SK-N-SH (cell line): Measurements from ENCODE around the gene S100P. TPM values are rescaled to one million over a fixed set of nuclear protein-coding genes. Genes with fewer than 3 reads are reported as not detected.

ENCODE experiments used
- CTCF ChIA-PET: fragments of 300-600, 350-600 bp; formaldehyde crosslinking; extraction: SDS; loops from one replicate; lab custom pipeline; 2021; lab: Yijun Ruan, JAX
- POLR2A ChIA-PET: fragments of 350-600 bp; sonication (Branson Sonifier 250); formaldehyde crosslinking; extraction: SDS; loops from one replicate; lab custom pipeline; 2020; ENCODE audit warnings: antibody characterized with exemption, inconsistent platforms; lab: Yijun Ruan, JAX
- DNase-seq: peaks from one replicate; pipeline ENCODE4 v3.0.0; 2012
- H2AFZ ChIP-seq: fragments of 200-600 bp; sonication (generic); 2 replicates; pipeline ENCODE4 v1.8.1; 2016; ENCODE audit warnings: antibody characterized with exemption, mild to moderate bottlenecking, low read depth
- H3F3A ChIP-seq: fragments of 200-600 bp; sonication (generic); replicated peaks from 2 replicates; pipeline ENCODE3; 2016; ENCODE audit warnings: antibody characterized with exemption, mild to moderate bottlenecking; ENCODE audit not compliant: insufficient read depth
- H3K27ac ChIP-seq, 2 experiments: fragments of 200-500 bp in 1 of 2; fragments of 200-600 bp in 1 of 2; sonication (Bioruptor generic) in 1 of 2; sonication (generic), shearing (Covaris generic) in 1 of 2; 2 replicates each; pipeline versions ENCODE4 v1.5.1 to v1.6.1; 2014 to 2016; ENCODE audit warnings: low read depth in 2 of 2, inconsistent platforms in 1 of 2, low read length in 1 of 2, mild to moderate bottlenecking in 1 of 2, mixed read lengths in 1 of 2
- H3K27me3 ChIP-seq: fragments of 200-600 bp; sonication (generic), shearing (Covaris generic); 2 replicates; pipeline ENCODE4 v1.6.1; 2016; ENCODE audit warnings: mixed run types; ENCODE audit not compliant: insufficient read depth
- H3K36me3 ChIP-seq, 2 experiments: fragments of 200-500 bp in 1 of 2; fragments of 200-600 bp in 1 of 2; sonication (Bioruptor generic) in 1 of 2; sonication (generic) in 1 of 2; replicated peaks in 1 of 2; 2 replicates each; pipeline versions ENCODE3 to v1.5.1; 2014 to 2016; ENCODE audit warnings: low read length in 1 of 2, mild to moderate bottlenecking in 1 of 2; ENCODE audit not compliant: insufficient read depth in 2 of 2, control insufficient read depth in 1 of 2
- H3K4me1 ChIP-seq, 2 experiments: fragments of 200-500 bp in 1 of 2; fragments of 200-600 bp in 1 of 2; sonication (Bioruptor generic) in 1 of 2; sonication (generic), shearing (Covaris generic) in 1 of 2; 2 replicates each; pipeline versions ENCODE4 v1.5.1 to v1.6.1; 2014 to 2016; ENCODE audit warnings: low read depth in 1 of 2, low read length in 1 of 2, mixed run types in 1 of 2; ENCODE audit not compliant: insufficient read depth in 2 of 2, control insufficient read depth in 1 of 2
- H3K4me2 ChIP-seq: fragments of 200-600 bp; sonication (generic), shearing (Covaris generic); 2 replicates; pipeline ENCODE4 v1.6.1; 2017; ENCODE audit warnings: mixed run types
- H3K4me3 ChIP-seq, 2 experiments: fragments of 200-500 bp in 1 of 2; fragments of 200-600 bp in 1 of 2; sonication (Bioruptor generic) in 1 of 2; sonication (generic), shearing (Covaris generic) in 1 of 2; 2 replicates each; pipeline versions ENCODE4 v1.5.1 to v1.8.1; 2014 to 2016; ENCODE audit warnings: low read depth in 2 of 2, inconsistent platforms in 1 of 2, low read length in 1 of 2, mild to moderate bottlenecking in 1 of 2, mixed read lengths in 1 of 2, moderate library complexity in 1 of 2
- H3K79me2 ChIP-seq: fragments of 200-600 bp; sonication (generic); 2 replicates; pipeline ENCODE4 v1.8.1; 2017; ENCODE audit warnings: mild to moderate bottlenecking; ENCODE audit not compliant: insufficient read depth
- H3K9ac ChIP-seq: fragments of 200-600 bp; sonication (generic); 2 replicates; pipeline ENCODE4 v1.6.1; 2017; ENCODE audit warnings: mixed run types
- H3K9me2 ChIP-seq: fragments of 200-600 bp; sonication (generic); 2 replicates; pipeline ENCODE4 v1.6.1; 2017; ENCODE audit warnings: mixed run types
- H3K9me3 ChIP-seq: fragments of 200-600 bp; sonication (generic); 2 replicates; pipeline ENCODE4 v1.6.1; 2017; ENCODE audit warnings: mixed run types, mild to moderate bottlenecking, moderate library complexity
- H4K20me1 ChIP-seq: fragments of 200-600 bp; sonication (generic); 2 replicates; pipeline ENCODE4 v1.6.1; 2017; ENCODE audit warnings: mild to moderate bottlenecking, mixed run types; ENCODE audit not compliant: insufficient read depth
- CHD2 ChIP-seq: fragments of 150-350 bp; IDR thresholded peaks from 2 replicates; pipeline ENCODE4 v1.6.1; 2018; ENCODE audit warnings: low read length; ENCODE audit not compliant: partially characterized antibody
- EP300 ChIP-seq, 2 experiments: IDR thresholded peaks; 2 replicates each; pipeline versions ENCODE4 v1.4.0 to v1.6.1; 2012; ENCODE audit warnings: borderline replicate concordance in 1 of 2, low read depth in 1 of 2, low read length in 1 of 2
- GATA2 ChIP-seq: sonication (generic); formaldehyde crosslinking; IDR thresholded peaks from 2 replicates; pipeline ENCODE4 v1.5.0; 2020; ENCODE audit warnings: mild to moderate bottlenecking, missing genetic modification reagents
- JUND ChIP-seq: IDR thresholded peaks from 2 replicates; pipeline ENCODE4 v1.4.0; 2012
- MXI1 ChIP-seq: IDR thresholded peaks from 2 replicates; pipeline ENCODE4 v1.6.1; 2012; ENCODE audit warnings: mild to moderate bottlenecking, low read depth, low read length, improper control_type of control experiment
- NRF1 ChIP-seq: IDR thresholded peaks from 2 replicates; pipeline ENCODE4 v1.6.1; 2012; ENCODE audit warnings: low read depth, mild to moderate bottlenecking, low read length
- POLR2AphosphoS5 ChIP-seq: IDR thresholded peaks from 2 replicates; pipeline ENCODE4 v1.6.1; 2012; ENCODE audit warnings: low read depth, low read length
- RAD21 ChIP-seq: IDR thresholded peaks from 2 replicates; pipeline ENCODE4 v1.6.1; 2012; ENCODE audit warnings: mild to moderate bottlenecking, low read length
- RCOR1 ChIP-seq: fragments of 150-350 bp; IDR thresholded peaks from 2 replicates; pipeline ENCODE4 v1.6.1; 2017; ENCODE audit warnings: antibody characterized with exemption, low read length
- RXRA ChIP-seq: IDR thresholded peaks from 2 replicates; pipeline ENCODE4 v1.4.0; 2012; ENCODE audit warnings: low read depth, mild to moderate bottlenecking, borderline replicate concordance
- SIN3A ChIP-seq: IDR thresholded peaks from 2 replicates; pipeline ENCODE4 v1.6.1; 2012; ENCODE audit warnings: low read depth, mild to moderate bottlenecking, low read length, moderate library complexity, borderline replicate concordance
- TAF1 ChIP-seq: IDR thresholded peaks from 2 replicates; pipeline ENCODE4 v1.6.1; 2012; ENCODE audit warnings: low read depth, mild to moderate bottlenecking, low read length, moderate library complexity, borderline replicate concordance
- YY1 ChIP-seq: IDR thresholded peaks from 2 replicates; pipeline ENCODE4 v1.4.0; 2012; ENCODE audit warnings: low read depth, mild to moderate bottlenecking
- WGBS: methylation state at CpG from one replicate; pipeline ENCODE4 v1.1.6; 2017; ENCODE audit warnings: low lambda C conversion rate; 5-methylcytosine and 5-hydroxymethylcytosine counted together
- polyA plus RNA-seq, 3 experiments: library from polyadenylated mRNA; depleted of rRNA; stranded (reverse); fragments of >200 nt; gene quantifications; 2 replicates each; pipeline ENCODE4 v1.2.3, GENCODE V29; 2012
- TF ChIP-seq, protein P1 (sequence below): fragments of 200-600 bp; sonication (generic); IDR thresholded peaks from 2 replicates; pipeline ENCODE4 v1.6.1; 2017; ENCODE audit warnings: antibody characterized with exemption, mild to moderate bottlenecking, moderate library complexity
- TF ChIP-seq, protein P2 (sequence below): IDR thresholded peaks from 2 replicates; pipeline ENCODE4 v1.4.0; 2012; ENCODE audit warnings: low read depth, borderline replicate concordance
- TF ChIP-seq, protein P3 (sequence below): IDR thresholded peaks from 2 replicates; pipeline ENCODE4 v1.4.0; 2012; ENCODE audit warnings: low read depth
- TF ChIP-seq, protein P4 (sequence below): IDR thresholded peaks from 2 replicates; pipeline ENCODE4 v1.6.1; 2012; ENCODE audit warnings: mild to moderate bottlenecking, low read depth, low read length, moderate library complexity
- TF ChIP-seq, protein P5 (sequence below): IDR thresholded peaks from 2 replicates; pipeline ENCODE4; 2012

The S100P gene
- polyA plus RNA-seq, 1 of the 3 experiments (the other 2 are of a cell fraction), result not detected

DNA sequence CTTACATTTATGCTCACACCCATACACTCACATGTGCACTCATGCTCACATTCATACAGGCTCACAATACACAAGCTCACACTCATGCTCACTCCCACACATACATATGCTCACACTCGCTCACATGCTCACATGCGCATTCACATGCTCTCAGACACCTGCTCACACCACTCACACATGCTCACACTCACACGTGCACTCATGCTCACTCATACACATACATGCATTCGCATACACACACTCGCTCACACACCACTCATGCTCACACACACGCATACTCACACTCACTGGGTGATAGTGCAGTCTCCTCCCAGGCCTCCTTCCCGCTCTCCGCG is 28.4 kb upstream of the S100P start (continued):
- TF ChIP-seq, protein P1, sequence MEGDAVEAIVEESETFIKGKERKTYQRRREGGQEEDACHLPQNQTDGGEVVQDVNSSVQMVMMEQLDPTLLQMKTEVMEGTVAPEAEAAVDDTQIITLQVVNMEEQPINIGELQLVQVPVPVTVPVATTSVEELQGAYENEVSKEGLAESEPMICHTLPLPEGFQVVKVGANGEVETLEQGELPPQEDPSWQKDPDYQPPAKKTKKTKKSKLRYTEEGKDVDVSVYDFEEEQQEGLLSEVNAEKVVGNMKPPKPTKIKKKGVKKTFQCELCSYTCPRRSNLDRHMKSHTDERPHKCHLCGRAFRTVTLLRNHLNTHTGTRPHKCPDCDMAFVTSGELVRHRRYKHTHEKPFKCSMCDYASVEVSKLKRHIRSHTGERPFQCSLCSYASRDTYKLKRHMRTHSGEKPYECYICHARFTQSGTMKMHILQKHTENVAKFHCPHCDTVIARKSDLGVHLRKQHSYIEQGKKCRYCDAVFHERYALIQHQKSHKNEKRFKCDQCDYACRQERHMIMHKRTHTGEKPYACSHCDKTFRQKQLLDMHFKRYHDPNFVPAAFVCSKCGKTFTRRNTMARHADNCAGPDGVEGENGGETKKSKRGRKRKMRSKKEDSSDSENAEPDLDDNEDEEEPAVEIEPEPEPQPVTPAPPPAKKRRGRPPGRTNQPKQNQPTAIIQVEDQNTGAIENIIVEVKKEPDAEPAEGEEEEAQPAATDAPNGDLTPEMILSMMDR, result no peak
- TF ChIP-seq YY1, result no peak
- TF ChIP-seq, protein P2, sequence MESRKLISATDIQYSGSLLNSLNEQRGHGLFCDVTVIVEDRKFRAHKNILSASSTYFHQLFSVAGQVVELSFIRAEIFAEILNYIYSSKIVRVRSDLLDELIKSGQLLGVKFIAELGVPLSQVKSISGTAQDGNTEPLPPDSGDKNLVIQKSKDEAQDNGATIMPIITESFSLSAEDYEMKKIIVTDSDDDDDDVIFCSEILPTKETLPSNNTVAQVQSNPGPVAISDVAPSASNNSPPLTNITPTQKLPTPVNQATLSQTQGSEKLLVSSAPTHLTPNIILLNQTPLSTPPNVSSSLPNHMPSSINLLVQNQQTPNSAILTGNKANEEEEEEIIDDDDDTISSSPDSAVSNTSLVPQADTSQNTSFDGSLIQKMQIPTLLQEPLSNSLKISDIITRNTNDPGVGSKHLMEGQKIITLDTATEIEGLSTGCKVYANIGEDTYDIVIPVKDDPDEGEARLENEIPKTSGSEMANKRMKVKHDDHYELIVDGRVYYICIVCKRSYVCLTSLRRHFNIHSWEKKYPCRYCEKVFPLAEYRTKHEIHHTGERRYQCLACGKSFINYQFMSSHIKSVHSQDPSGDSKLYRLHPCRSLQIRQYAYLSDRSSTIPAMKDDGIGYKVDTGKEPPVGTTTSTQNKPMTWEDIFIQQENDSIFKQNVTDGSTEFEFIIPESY, result no peak
- TF ChIP-seq NRF1, result no peak
- TF ChIP-seq SIN3A, result no peak
- no peak for TF ChIP-seq RAD21
- no peak for TF ChIP-seq CHD2
- TF ChIP-seq RCOR1, result no peak

DNA sequence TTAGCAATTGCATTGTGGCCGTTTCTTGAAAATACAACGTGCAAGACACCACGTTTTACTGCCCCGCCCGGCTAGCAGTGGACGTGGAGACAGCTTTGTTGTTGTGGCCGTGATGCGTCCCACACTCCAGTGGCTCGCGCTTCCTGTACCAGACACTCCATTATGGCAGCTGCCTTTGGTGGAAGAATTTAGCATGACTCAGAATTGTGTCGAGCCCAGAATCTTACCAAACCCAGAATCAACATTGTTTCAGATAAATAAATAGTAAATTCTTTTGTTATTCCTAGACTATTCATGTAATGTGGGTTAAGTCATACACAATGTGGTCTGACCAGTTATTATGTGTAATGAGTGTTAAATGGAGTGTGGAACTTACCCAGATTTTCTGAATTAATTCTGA is 25.3 kb upstream of the S100P start:
- H3K9me2 ChIP-seq, result no peaks in the 10 kb centered on the region
- no peaks in the 10 kb centered on the region; the same call in 1 of the 2 replicates for H3K79me2 ChIP-seq
- no peak overlapping the region for H3K4me3 ChIP-seq
- DNase-seq, result no peak
- H3K27ac ChIP-seq, result no peak overlapping the region
- no peak overlapping the region for H3K9ac ChIP-seq
- H3K4me2 ChIP-seq, result no peak overlapping the region
- H2AFZ ChIP-seq, result no peak overlapping the region
- H4K20me1 ChIP-seq, result no peaks in the 10 kb centered on the region
- no peaks in the 10 kb centered on the region for H3K27me3 ChIP-seq
- H3K4me1 ChIP-seq, result peaks cover 0 to 3% of the 10 kb centered on the region in 2 experiments; a peak in 1 of 4 replicates
- TF ChIP-seq MXI1, result no peak
- TF ChIP-seq TAF1, result no peak
- no peak for TF ChIP-seq RXRA
- TF ChIP-seq EP300 (IDR thresholded peaks at IDR 0.05; ENCODE audit: borderline replicate concordance in 1 of 2, low read depth in 1 of 2, low read length in 1 of 2), result no peak
- no peak for TF ChIP-seq RAD21
- TF ChIP-seq, protein P3, sequence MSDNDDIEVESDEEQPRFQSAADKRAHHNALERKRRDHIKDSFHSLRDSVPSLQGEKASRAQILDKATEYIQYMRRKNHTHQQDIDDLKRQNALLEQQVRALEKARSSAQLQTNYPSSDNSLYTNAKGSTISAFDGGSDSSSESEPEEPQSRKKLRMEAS, result no peak
- TF ChIP-seq, protein P4, sequence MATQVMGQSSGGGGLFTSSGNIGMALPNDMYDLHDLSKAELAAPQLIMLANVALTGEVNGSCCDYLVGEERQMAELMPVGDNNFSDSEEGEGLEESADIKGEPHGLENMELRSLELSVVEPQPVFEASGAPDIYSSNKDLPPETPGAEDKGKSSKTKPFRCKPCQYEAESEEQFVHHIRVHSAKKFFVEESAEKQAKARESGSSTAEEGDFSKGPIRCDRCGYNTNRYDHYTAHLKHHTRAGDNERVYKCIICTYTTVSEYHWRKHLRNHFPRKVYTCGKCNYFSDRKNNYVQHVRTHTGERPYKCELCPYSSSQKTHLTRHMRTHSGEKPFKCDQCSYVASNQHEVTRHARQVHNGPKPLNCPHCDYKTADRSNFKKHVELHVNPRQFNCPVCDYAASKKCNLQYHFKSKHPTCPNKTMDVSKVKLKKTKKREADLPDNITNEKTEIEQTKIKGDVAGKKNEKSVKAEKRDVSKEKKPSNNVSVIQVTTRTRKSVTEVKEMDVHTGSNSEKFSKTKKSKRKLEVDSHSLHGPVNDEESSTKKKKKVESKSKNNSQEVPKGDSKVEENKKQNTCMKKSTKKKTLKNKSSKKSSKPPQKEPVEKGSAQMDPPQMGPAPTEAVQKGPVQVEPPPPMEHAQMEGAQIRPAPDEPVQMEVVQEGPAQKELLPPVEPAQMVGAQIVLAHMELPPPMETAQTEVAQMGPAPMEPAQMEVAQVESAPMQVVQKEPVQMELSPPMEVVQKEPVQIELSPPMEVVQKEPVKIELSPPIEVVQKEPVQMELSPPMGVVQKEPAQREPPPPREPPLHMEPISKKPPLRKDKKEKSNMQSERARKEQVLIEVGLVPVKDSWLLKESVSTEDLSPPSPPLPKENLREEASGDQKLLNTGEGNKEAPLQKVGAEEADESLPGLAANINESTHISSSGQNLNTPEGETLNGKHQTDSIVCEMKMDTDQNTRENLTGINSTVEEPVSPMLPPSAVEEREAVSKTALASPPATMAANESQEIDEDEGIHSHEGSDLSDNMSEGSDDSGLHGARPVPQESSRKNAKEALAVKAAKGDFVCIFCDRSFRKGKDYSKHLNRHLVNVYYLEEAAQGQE, result no peak
- TF ChIP-seq POLR2AphosphoS5, result no peak
- TF ChIP-seq GATA2 (CRISPR knock-in tag), result no peak
- TF ChIP-seq, protein P5, sequence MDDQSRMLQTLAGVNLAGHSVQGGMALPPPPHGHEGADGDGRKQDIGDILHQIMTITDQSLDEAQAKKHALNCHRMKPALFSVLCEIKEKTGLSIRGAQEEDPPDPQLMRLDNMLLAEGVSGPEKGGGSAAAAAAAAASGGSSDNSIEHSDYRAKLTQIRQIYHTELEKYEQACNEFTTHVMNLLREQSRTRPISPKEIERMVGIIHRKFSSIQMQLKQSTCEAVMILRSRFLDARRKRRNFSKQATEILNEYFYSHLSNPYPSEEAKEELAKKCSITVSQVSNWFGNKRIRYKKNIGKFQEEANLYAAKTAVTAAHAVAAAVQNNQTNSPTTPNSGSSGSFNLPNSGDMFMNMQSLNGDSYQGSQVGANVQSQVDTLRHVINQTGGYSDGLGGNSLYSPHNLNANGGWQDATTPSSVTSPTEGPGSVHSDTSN, result no peak
- TF ChIP-seq JUND, result no peak
- peaks cover 10% of the 10 kb centered on the region for H3F3A ChIP-seq
- peaks cover 0 to 3% of the 10 kb centered on the region in 2 experiments for H3K36me3 ChIP-seq
- no peaks in the 10 kb centered on the region for H3K9me3 ChIP-seq
- ChIA-PET CTCF (no interaction called here), POLR2A (no interaction called here)
- 90% methylated on average over 11 of the region's 11 CpGs for WGBS
